GM12864 (cell line): ENCODE measurements around the gene ATRN.

Experiments used
- DNase-seq: peaks from one replicate; pipeline ENCODE4 v3.0.0-alpha.2; 2011; ENCODE audit warnings: low read depth
- H3K4me3 ChIP-seq: 2 replicates; pipeline ENCODE4 v1.5.1; 2011; ENCODE audit warnings: mild to moderate bottlenecking, low read depth, low read length, control low read depth
- CTCF ChIP-seq: IDR thresholded peaks from 2 replicates; pipeline ENCODE4 v1.5.1; 2011; ENCODE audit warnings: low read depth, mild to moderate bottlenecking, moderate library complexity, low read length, control low read depth, inconsistent platforms; ENCODE audit errors: missing control alignments

The ATRN gene

DNA sequence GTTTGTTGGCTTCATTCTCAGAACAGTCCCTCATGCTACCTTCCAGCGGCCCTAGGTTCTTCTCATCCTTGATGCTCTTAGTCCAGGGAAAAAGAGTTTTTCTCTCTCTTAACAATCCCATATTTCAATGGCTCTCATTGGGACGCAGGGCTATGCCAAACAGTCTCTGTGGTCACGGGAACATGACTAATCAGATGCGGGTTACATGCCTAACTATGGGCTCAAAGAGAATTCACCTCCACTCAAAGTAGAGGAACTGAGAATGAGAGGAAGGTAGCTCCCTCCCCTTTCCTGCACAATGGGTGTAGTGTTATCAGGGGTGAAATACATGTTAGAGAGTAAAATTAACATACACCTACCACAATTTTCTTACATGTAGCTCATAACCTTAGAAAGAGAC lies 18.1 kb upstream of the ATRN start:
- DNase-seq = no peak
- no peak for TF ChIP-seq CTCF
- no peak overlapping the region for H3K4me3 ChIP-seq

- H3K4me3 ChIP-seq = no peak overlapping the region
- TF ChIP-seq CTCF = no peak
- no peak for DNase-seq
Measured at GRCh38 chr20:3454831-3455230, 16.0 kb upstream of the ATRN start.

DNA sequence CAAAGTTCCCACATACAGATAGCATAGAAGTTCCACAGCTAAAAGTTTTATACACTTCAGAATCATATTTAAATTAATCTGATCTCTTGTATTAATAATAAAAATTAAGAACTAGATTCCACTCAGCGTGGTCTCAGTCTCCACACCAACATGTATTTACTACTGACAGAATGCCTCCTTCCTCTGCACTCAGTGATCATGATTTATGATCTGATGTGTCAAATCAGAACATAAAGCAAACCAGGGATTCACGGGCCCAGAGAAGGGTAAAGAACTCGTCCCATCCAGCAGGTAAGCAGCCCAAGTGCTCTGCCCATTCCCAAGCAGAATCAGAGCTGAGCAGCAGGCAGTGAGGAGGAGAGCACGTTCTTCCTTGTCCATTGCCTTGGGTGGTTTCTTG lies 14.2 kb upstream of the ATRN start:
- no peak for TF ChIP-seq CTCF
- DNase-seq = no peak
- no peak overlapping the region for H3K4me3 ChIP-seq

DNA sequence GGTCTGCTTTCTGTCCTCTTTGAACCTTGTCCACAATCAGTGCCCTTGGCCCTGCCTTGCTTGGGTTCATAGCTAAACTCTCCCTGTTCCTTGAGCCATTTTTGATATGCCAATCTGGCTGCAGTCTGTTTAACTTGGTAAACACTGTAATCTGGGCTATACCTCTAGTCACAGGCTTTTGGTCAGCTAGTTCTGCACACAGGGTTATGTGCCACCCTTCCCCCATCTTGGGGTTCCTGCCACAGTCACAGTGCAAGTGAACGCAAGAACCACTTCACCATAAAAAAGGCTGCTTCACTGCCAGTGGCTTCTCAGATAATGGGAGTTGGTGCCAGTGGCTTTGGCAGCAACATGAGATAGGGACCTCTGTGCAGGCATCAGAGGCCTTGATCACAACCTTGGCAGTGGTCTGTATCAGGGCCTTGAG lies 10.9 kb upstream of the ATRN start:
- TF ChIP-seq CTCF = no peak
- no peak overlapping the region for H3K4me3 ChIP-seq
- no peak for DNase-seq

GRCh38 chr20:3461211-3461771 lies 9.5 kb upstream of the ATRN start:
- DNase-seq = no peak
- TF ChIP-seq CTCF = no peak
- H3K4me3 ChIP-seq = no peak overlapping the region

GRCh38 chr20:3461911-3462677 lies 8.7 kb upstream of the ATRN start:
- TF ChIP-seq CTCF = no peak
- no peak for DNase-seq

DNA sequence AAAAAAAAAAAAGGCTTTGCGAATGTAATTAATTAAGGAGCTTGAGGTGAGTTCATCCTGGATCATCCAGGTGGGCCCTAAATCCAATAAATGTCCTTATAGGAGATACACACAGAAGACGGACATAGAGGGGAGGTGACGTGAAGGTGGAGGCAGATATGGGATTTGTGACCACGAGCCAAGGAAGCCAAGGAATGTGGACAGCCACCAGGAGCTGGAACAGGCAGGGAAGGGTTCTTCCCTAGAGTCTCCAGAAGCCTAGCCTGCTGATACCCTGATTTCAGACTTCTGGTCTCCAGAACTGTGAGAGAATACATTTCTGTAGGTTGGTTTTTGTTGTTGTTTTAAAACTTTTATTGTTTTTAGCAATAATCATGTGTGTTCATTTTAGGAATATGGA lies 6.7 kb upstream of the ATRN start:
- no peak for DNase-seq
- no peak for TF ChIP-seq CTCF
- H3K4me3 ChIP-seq = no peak overlapping the region

More at GRCh38 chr20:3461911-3462677, 8.7 kb upstream of the ATRN start:
- no peak overlapping the region for H3K4me3 ChIP-seq
